Stimulated activated CD4-positive, alpha-beta T cell treated with anti-CD3 and anti-CD28 coated beads, Interleukin-12 subunit alpha, Interleukin-12 subunit beta, amount 100 ng/mL, for 4 hours (primary cell): Measurements from ENCODE around the gene IGSF21.

Source experiments
- DNase-seq: peaks from one replicate; pipeline ENCODE4 v3.0.0-alpha.2; 2020

The IGSF21 gene

DNA sequence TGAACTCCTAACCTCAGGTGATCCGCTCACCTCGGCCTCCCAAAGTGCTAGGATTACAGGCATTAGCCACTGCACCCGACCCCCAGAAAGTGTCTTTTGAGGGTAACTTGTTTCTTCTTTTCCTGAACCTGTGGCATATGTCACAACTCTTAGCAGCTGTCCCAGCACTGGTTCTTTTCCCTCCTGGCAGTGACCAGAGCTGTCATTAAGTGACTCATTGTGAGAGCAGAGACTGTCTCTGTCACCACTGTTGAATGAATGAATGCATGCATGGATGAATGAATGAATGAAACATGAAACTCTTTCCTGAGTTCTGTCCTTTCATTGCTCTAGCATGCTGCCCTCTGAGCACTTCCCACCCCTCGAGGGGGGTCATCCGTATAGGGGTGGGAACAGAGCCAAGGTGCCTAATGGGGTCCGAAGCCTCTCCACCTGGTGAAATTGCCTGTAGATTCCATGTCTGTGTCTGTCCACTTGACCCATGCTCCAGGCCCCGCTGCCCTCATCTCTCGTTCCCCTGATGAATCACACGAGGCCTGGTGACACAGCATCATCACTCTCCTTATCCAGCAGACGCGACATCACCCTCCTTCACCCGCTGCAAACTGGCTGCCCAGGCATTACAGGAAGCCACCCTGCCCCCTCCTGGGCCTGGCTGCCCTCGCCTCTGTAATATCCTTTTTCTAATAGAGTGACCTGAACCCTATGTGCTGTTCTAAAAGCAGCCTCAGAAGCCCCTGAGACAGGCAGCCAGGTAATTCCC, 75.0 kb downstream of the IGSF21 start:
- DNase-seq: no peak

DNA sequence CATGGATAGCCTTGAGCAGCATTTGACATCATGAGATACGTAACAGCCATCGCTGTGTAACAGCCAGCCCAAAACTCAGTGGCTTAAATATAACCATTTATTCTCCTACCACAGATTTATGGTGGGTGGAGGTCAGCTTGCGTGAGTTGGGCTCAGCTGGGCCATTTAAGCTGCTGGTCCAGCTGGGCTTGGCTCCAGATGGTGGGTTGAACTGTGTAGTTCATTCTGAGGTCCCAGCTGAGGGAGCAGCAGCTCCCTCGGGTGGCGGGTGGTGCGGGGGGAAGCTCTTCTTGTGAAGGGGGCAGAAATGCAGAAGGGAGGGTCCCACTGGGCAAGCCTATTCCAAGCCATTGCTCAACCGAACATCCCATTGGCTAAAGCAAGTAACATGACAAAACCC, 75.9 kb downstream of the IGSF21 start:
- no peak for DNase-seq

DNA sequence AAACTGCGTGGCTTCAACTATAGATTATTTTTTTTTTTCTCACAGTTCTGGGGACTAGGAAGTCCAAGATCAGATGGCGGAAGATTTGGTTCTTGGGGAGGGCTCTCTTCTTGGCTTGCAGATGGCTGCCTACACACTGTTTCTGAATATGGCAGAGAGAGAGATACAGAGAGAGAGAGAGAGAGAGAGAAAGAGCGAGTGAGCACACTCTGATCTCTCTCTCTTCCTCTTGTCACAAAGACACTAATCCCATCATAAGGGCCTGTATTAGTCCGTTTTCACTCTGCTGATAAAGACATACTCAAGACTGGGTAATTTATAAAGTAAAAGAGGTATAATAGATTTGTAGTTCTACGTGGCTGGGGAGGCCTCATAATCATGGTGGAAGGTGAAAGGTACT, 79.5 kb downstream of the IGSF21 start:
- DNase-seq: no peak

DNA sequence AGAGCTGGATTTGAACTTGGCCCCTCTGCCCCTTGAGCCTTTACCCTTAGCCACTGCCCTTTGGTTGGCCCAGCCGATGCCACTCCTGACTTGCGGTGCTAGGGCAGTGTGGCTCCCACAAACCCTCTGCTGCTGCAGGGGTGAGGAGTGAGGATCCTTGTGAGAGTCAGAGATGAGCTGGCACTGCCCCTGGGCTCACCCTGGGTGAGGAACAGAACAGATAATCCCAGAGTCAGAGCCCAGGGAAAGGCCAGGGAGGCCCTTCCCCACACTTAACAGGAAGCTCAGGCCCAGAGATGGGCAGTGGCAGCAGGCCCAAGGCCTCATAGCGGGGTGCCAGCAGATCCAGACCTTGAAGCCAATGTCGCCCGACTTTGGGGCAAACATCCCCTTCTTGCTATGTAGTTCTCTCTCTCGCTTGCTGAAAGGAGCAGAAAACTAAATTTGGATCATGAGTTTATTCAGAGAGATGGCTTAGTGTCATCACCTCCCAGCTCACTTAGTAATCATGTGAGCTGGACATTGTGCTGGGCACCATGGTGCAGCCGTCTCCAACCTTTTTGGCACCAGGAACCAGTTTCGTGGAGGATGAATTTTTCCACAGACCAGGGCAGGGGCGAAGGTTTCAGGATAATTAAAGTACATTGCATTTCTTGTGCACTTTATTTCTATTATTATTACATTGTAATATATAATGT, 81.4 kb downstream of the IGSF21 start:
- DNase-seq: no peak

DNA sequence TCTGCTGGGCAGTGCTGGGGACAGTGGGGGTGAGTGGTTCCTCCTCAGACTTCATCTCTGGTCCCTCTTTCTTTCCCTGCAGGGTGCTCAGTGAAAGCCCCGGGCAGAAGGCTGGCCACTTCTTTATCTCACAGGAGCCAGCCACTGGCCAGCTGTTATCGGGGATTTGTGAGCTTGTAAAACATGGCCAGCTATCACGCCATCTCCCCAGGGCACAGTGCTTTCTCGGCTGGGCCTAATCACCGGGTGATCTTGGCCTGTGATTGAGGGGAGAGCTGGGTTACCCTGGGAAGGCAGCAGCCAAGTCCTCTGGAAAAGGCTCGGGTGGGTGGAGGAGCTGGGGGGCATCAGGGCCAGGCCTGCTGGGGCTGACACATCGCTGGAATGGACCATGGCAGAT, 83.0 kb downstream of the IGSF21 start:
- DNase-seq: no peak

DNA sequence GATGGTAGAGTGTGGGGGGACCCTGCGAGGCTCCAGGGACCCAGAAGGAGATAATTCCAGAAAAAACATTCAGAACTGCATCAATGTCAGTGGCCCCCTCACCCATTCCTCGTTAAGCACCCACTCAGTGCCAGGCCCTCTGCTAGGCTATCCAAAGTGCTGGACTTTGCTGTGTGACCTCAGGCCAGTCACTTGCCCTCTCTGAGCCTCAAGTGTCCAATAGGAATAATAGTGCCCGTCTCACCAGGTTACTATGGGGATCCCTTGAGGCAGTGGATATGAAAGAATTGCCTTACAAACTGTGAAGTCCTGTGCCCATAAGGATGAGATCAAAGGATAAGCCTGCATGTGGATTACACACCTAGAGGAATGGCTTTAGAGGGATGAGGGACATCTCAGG, 83.4 kb downstream of the IGSF21 start:
- no peak for DNase-seq

DNA sequence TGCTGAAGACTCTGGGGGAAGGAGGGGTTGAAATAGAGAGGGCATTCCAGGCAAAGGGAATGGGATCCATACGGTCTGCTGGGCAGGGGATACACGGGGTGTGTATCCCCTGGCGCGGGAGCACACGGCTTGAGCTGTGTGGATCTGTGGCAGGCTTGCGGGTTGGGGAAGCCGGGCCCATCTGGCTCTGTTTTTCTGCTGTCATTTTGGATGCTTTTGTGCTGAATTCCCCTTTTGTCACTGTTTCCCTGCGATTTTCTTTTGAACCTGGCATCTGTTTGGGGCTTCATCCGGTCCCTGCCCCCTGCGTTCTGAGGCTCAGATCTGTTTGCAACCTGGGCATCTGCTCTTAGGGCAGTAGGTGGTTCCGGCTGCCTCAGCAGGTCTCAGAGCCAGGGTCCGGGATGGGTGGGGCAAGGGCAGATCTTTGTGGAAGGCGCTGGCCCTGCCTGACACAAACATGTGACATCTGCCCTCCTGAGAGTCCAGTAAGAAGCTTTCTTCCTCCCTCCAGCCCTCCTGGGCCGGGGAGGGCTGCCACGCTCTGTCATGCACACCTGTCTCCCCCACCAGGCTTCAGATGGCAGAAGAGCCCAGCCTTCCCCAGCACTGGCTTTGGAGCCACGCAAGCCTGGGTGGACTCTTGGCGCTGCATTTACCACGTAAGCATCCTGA, 84.0 kb downstream of the IGSF21 start:
- no peak for DNase-seq

DNA sequence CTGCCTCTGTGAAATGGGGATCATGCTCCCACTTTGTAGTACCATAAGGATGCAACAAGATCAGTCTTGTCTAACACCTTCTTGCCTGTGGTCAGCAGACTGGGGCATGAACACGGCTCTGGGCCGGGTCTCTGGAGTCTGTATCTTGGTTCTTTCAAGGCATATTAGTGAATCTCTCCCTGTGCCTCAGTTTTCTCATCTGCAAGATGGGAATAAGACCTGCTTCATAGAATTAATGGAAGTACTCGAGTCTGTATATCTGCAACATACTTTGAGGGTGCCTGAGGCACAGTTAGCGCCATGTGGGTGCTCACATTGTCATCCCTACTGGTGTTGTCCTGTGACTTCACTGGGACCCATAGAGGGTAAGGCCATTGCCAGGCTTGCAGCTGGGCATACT, 84.6 kb downstream of the IGSF21 start:
- no peak for DNase-seq

DNA sequence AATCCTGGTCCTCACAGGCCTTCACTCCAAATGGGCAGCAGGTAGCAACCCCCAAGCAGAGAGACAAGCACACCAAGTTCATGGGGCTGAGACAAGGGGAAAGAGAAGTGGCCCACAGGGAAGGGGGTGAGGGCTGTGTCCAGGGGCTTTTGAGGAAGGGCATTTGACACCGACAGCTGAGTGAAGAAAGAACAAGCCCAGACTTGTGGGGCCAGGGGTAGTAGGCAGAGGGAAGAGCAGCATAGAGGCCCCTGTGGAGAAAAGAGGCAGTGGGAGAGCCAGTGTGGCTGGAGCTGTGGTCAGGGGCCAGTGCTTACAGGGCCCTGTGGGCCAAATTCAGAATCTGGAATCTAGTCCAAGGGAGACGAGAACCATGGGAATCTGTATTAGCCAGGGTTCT, 85.4 kb downstream of the IGSF21 start:
- no peak for DNase-seq

DNA sequence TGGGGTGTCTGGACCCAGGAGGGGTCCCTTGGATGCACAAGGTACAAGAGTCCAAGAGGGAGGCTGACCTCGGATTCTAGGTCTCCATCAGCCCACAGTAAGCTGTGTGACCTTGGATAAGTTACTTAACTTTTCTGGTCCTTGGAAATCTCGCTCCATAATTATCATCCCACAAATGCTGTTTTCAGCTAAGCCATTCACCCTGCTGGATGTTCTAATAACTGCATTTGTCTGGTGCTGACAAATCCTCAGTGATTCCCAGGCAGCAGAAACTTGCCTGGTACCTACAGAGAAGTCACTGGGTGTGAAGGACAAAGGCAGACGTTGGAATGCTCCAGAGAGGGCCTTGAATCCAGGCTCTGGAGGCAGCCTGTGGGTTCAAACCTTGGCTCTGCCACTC, 89.7 kb downstream of the IGSF21 start:
- DNase-seq: no peak

DNA sequence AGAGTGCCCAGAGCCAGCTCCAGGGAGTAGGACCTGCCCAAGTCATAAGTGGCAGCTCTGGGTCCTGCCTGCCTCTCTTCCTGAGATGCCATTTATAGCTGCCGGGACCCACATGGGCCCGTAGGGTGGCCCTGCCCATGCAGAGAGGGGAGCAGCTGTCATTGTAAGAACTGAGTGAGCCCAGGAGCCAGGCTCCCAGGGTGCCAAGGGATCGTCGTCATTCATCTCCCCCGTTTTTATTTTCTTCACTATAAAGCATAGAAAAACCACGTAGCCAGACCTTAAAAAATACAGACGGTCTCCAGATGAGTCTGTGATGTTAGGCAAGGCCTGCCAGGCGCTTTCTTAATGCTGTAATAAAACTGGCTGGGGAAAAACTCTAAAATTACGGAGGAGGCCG, 90.7 kb downstream of the IGSF21 start:
- no peak for DNase-seq

DNA sequence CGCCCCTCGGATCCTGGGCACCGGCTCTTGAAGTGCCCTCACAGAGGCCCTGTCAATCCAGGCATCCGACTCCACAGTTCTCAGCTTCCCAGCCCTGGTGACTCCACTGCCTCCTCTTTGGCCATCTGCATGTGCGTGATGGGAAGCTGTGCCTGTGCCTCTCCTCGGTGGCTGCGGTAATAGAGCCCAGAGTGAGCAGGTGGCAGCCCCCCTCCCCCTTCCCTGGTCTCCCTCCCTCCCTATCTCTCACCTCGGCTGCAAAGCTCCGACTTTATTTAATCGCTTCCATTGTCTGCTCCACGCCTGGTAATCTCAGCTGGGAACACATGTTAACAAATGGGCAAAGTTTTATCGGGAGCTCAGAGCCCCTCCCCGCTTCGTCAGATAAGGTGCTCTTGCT, 91.9 kb downstream of the IGSF21 start:
- no peak for DNase-seq

DNA sequence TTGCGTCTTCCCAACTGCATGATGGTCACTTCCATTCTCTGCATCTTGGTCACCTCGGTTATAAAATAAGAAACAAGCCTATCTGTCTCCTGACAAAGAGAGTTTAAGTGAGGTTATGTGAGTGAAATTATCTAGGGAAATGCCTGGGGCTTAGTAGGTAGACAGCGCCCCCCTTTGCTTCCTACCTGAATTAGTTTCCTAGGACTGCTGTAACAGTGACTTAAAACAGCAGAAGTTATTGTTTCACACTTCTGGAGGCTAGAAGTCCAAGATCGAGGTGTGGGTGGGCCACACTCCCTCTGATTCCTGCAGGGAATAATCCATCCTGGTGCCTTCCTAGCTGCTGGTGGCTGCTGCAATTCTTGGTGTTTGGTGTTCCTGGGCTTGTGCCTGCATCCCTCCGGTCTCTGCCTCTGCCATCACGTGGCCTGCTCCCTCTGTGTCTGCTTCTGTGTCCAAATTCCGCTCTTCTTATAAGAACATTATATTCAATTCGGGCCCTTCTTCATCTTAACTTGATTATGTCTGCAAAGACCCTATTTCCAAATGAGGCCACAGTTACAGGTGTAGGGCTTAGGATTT, 92.6 kb downstream of the IGSF21 start:
- DNase-seq: no peak

DNA sequence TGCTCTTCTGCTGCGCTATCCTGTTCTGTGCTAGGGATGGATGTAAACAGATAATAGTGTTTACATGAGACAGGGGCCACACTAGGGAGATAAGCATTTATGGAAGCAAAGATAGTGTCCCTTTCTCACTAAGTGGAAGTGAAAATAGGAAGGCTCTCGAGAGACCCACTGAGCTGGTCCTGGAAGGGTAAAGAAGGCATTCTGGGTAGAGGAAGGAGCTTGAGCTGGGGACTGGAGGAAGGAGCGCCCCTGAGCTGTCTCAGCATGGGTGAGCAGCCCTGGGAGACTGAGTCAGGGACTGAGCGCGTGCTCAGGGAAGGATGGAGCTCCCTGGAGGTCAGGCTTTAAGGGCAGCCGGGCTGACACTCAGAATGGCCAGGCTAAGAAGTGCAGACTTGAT, 93.3 kb downstream of the IGSF21 start:
- DNase-seq: no peak

DNA sequence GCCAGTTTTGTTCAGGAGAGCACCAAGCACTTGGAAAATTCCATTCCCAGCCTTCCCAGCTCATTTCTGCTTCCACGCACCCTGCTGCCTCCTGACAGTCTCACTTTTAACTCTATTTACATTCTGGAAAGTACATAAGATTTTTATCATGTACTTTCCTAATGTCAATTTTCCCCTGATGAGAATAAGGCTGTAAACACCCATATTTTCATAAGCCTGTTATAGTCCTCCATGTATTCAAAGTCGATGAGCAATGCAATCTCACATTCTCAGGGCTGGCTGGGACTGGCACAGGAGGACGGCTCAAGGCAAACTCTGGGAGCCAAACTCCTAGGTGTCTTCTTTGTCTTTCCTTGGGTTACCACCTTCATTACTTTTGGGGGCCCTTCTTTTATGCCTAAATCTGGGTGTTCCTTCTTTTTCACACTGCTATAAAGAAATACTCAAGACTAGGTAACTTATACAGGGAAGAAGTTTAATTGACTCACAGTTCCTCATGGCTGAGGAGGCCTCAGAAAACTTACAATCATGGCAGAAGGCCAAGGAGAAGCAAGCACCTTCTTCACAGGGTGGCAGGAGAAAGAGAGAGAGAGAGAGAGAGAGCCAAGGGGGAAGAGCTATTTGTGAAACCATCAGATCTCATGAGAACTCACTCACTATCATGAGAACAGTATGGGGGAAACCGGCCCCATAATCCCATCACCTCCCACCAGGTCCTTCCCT, 94.6 kb downstream of the IGSF21 start:
- no peak for DNase-seq

DNA sequence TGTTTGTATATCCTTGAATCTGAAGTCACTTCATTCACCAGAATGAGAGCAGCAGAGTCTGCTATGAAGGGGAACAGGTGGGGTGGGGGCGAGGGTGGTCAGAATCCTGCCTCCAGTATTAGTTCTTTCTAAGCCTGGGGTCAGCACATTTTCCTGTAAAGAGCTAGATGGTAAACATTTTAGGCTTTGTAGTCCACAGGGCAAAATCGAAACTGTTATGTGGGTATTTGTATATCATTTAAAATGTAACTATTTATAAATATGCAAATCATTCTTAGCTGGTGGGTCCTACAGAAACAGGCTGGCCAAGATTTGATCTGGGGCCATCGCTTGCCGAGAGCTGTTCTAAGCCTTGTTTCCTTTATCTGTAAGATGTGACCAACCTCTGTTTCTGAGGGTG, 96.0 kb downstream of the IGSF21 start:
- no peak for DNase-seq

DNA sequence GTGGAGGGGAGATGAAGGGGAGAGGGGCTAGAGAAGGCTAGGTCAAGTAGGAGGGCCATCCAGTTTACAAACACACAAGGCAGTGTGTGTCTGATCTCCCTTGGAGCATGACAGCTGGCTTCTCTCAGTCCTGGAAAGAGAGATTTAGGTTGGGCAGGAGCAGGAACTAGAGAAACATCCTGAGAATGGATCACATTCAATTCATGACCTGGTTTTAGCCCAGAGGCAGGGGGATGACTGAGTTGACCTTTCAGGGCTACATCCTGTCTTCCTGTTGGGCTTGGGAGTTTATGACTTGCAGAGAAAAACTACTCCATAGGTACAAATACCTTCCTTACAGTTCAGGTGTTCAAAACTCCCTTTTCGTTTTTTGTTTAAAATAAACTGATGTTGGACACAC, 97.0 kb downstream of the IGSF21 start:
- no peak for DNase-seq

DNA sequence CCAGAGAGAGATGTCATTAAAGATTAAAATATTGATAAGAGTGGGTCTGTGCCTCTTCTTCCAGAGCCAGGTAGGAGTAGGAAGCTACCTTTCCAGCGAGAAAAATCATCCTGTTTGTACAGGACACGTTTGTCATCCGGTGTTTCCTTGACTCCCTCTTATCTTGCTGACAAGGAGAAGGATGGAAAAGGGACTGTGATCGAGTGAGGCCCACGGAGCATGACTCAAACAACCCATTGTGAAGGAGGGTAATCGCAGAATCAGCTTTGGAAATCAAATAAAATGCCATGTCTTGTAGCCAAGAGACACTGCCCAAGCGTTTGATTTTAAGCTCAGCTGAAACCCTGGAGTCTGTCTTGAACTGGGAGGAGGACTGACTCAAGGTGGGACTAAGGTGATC, 97.7 kb downstream of the IGSF21 start:
- no peak for DNase-seq

DNA sequence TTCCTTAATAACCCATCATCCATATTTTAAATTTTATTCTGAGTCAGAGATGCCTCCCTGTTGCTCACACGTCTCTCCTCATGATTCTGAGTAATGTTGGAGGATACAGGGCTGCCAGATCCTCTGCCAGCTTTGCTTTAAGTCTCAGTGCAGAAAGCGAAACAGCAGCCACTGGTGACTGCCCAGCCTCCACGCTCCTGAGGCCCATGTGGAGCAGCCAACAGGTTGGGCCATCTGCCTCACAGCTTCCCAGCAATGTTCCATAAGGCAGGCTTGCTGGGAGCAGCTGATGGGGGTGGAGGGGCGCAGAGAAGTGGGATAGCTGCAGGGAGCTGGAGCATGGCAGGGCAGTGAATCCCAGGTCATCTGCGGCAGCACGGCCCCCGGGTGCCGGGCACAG, 104.2 kb downstream of the IGSF21 start:
- DNase-seq: no peak

DNA sequence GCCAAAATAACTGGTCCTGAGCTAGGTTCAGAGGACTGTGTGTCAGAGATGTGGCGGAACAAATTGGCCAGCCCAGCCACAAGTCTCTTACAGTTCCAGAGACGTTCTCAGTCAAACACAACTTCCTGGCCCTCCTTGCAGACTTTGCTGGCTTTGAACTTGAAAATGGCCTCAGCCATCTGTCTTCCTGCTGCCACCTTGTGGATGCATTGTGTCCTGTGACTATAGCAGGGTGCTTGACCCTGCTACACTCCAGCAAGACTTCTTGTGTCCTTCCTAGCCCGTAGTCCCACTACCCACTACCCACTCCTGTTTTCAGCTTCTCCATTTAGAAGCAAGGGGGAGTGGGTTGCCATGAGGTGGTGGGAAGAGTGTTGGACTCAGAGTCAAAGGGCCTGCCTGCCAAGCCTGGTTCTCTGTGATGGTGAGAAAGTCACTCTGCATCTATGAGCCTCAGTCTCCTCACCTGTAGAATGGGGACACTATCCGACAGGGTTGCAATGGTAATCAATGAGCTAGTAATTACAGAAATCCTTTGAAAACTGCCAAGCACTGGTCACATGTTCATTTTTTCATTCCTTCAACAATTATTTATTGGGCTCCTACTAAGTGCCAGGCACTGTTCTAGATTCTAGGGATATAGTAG, 109.9 kb downstream of the IGSF21 start:
- no peak for DNase-seq

DNA sequence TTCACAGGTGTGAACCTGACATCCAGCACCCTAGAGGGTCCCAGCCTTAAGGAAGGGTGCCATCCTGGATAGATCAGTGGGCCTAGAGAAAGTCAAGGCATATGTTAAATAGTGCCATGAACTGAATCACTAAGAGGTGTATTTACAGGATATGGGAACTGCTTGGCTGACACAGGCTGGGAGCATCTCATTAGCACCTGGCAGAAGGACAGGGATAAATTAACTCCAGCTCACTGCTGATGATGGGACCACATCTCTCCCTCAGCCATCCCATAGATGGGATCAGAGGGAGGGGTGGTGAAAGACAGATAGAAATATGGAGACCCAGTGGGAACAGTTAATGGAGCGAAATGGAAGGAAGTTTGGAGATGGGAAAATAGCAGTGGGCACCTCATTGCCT, 122.0 kb downstream of the IGSF21 start:
- no peak for DNase-seq

DNA sequence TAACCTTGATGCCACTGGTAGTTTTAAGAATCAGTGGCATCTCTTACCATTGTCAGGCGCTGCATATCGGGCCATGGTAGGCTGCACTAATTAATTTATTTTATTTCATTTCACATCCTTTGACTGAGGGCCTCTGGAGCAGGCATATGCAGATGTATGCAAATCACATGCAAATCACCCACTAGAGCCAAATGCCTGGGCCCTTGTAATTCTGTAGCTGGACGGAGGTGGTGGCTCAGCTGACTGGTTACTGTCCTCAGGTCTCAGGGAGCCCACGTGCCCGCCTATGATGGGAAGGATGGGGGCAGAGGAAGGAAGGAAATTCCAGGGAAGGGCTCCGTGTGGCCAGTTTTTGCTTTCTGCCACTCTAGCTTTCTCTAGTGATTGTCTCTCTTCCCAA, 122.7 kb downstream of the IGSF21 start:
- DNase-seq: no peak

DNA sequence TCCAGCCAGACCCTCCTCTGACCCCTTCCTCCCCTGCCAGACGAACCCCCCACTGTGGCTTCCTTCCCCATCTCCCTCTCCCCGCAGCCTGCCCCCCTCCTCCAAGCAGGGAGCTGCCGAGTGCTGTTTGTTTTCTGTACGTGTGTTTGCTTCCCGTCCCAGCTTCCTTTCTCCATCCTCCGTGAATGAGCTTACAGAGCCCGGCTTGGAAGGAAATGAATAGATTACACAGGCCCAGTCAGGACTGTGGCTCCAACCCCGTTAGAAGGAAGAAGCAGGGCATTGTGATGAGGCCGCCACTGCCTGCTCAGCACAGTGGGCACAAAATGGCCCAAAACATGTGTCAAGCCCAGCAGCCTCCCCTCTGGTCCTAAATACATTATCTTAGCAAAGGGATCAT, 123.2 kb downstream of the IGSF21 start:
- DNase-seq: no peak
